Immature natural killer cell (primary cell): ENCODE data around the gene HS3ST1. TPM values are rescaled to one million over a fixed set of nuclear protein-coding genes. Genes with fewer than 3 reads are reported as not detected.

ENCODE experiments used
- DNase-seq, 3 donors: peaks; one replicate each; pipeline ENCODE4 v3.0.0; 2022; ENCODE audit warnings: mixed read lengths in 1 of 3
- H3K27ac Mint-ChIP-seq, 6 donors: one replicate each; pipeline ENCODE4 v1.8.0; 2020; ENCODE audit warnings: mixed read lengths in 6 of 6, mild to moderate bottlenecking in 5 of 6, inconsistent platforms in 4 of 6, moderate library complexity in 3 of 6
- H3K27me3 Mint-ChIP-seq, 3 donors: one replicate each; pipeline ENCODE4 v1.8.0; 2020 to 2021; ENCODE audit warnings: low read depth in 3 of 3, mild to moderate bottlenecking in 3 of 3, mixed read lengths in 3 of 3, moderate library complexity in 3 of 3, inconsistent platforms in 1 of 3
- H3K36me3 Mint-ChIP-seq, 3 donors: one replicate each; pipeline ENCODE4 v1.8.0; 2020; ENCODE audit warnings: mixed read lengths in 3 of 3, inconsistent platforms in 2 of 3, mild to moderate bottlenecking in 2 of 3
- H3K4me1 Mint-ChIP-seq, 2 donors: one replicate each; pipeline ENCODE4 v1.8.0; 2020; ENCODE audit warnings: inconsistent platforms in 2 of 2, mild to moderate bottlenecking in 2 of 2, mixed read lengths in 2 of 2, moderate library complexity in 1 of 2
- H3K4me3 Mint-ChIP-seq, 5 donors: one replicate each; pipeline ENCODE4 v1.8.0; 2020; ENCODE audit warnings: mild to moderate bottlenecking in 5 of 5, mixed read lengths in 5 of 5, inconsistent platforms in 3 of 5, moderate library complexity in 3 of 5
- H3K9me3 Mint-ChIP-seq, 6 donors: one replicate each; pipeline ENCODE4 v1.8.0; 2020; ENCODE audit warnings: mild to moderate bottlenecking in 6 of 6, mixed read lengths in 6 of 6, inconsistent platforms in 4 of 6, moderate library complexity in 3 of 6
- polyA plus RNA-seq, 3 donors: library from polyadenylated mRNA; unstranded; fragments of 300-500 nt; fragmentation: Illumina TruSeq; gene quantifications; one replicate each; pipeline ENCODE4 v1.2.3, GENCODE V29; 2021

Gene HS3ST1
- polyA plus RNA-seq, 3 donors from 2014 or later, result 0.03 TPM; not detected in 2

- Mint-ChIP-seq H3K36me3 (peaks cover 0 to 7% (median 5%) of the 10 kb centered on the region in 3 donors), H3K4me3 (no peak overlapping the region), H3K27me3 (peaks cover 2 to 11% (median 10%) of the 10 kb centered on the region in 3 donors), H3K9me3 (no peaks in the 10 kb centered on the region), H3K4me1 (no peaks in the 10 kb centered on the region), H3K27ac (no peak overlapping the region)
- DNase-seq, result no peak
Observed at GRCh38 chr4:11451716-11452115, 23.0 kb upstream of the HS3ST1 start.

GRCh38 chr4:11446155-11446811, 17.6 kb upstream of the HS3ST1 start:
- Mint-ChIP-seq H3K4me1 (no peaks in the 10 kb centered on the region), H3K9me3 (no peaks in the 10 kb centered on the region), H3K36me3 (peaks cover 0 to 7% (median 0%) of the 10 kb centered on the region in 3 donors), H3K4me3 (no peak overlapping the region), H3K27ac (no peak overlapping the region), H3K27me3 (peaks cover 4 to 6% (median 5%) of the 10 kb centered on the region in 3 donors)
- DNase-seq, result no peak

GRCh38 chr4:11441194-11441556, 12.5 kb upstream of the HS3ST1 start:
- no peaks in the 10 kb centered on the region for H3K4me1 Mint-ChIP-seq
- H3K36me3 Mint-ChIP-seq, result no peaks in the 10 kb centered on the region
- no peak for DNase-seq
- no peak overlapping the region for H3K4me3 Mint-ChIP-seq
- H3K9me3 Mint-ChIP-seq, result no peaks in the 10 kb centered on the region
- H3K27ac Mint-ChIP-seq, result no peak overlapping the region
- peaks cover 0 to 2% (median 2%) of the 10 kb centered on the region in 3 donors for H3K27me3 Mint-ChIP-seq

GRCh38 chr4:11440481-11441193, 11.9 kb upstream of the HS3ST1 start:
- Mint-ChIP-seq H3K27me3 (peaks cover 0 to 1% (median 0%) of the 10 kb centered on the region in 3 donors), H3K27ac (no peak overlapping the region)

GRCh38 chr4:11439836-11440235, 11.1 kb upstream of the HS3ST1 start:
- Mint-ChIP-seq H3K27ac (no peak overlapping the region), H3K36me3 (no peaks in the 10 kb centered on the region), H3K9me3 (no peaks in the 10 kb centered on the region), H3K27me3 (peaks cover 0 to 2% (median 0%) of the 10 kb centered on the region in 3 donors), H3K4me3 (no peak overlapping the region), H3K4me1 (no peaks in the 10 kb centered on the region)
- DNase-seq, result no peak

More at GRCh38 chr4:11440481-11441193, 11.9 kb upstream of the HS3ST1 start:
- no peaks in the 10 kb centered on the region for H3K9me3 Mint-ChIP-seq
- H3K4me1 Mint-ChIP-seq, result no peaks in the 10 kb centered on the region
- no peaks in the 10 kb centered on the region for H3K36me3 Mint-ChIP-seq
- no peak overlapping the region for H3K4me3 Mint-ChIP-seq
- DNase-seq, result no peak

- Mint-ChIP-seq H3K27ac (no peak overlapping the region), H3K9me3 (no peaks in the 10 kb centered on the region), H3K27me3 (peaks cover 0 to 2% (median 0%) of the 10 kb centered on the region in 3 donors), H3K4me1 (no peaks in the 10 kb centered on the region), H3K36me3 (no peaks in the 10 kb centered on the region), H3K4me3 (no peak overlapping the region)
- DNase-seq, result no peak
Observed at GRCh38 chr4:11438647-11439046, 10.0 kb upstream of the HS3ST1 start.

- Mint-ChIP-seq H3K36me3 (no peaks in the 10 kb centered on the region), H3K27me3 (peaks cover 0 to 2% (median under 1%) of the 10 kb centered on the region in 3 donors), H3K9me3 (no peaks in the 10 kb centered on the region), H3K4me3 (no peak overlapping the region), H3K4me1 (no peaks in the 10 kb centered on the region), H3K27ac (no peak overlapping the region)
- no peak for DNase-seq
Observed at GRCh38 chr4:11436673-11437072, 8.0 kb upstream of the HS3ST1 start.

- H3K9me3 Mint-ChIP-seq, result no peaks in the 10 kb centered on the region
- H3K4me1 Mint-ChIP-seq, result no peaks in the 10 kb centered on the region
- no peak for DNase-seq
- H3K27me3 Mint-ChIP-seq, result peaks cover 0 to 4% (median 2%) of the 10 kb centered on the region in 3 donors
- H3K4me3 Mint-ChIP-seq, result no peak overlapping the region
- H3K27ac Mint-ChIP-seq, result no peak overlapping the region
- H3K36me3 Mint-ChIP-seq, result no peaks in the 10 kb centered on the region
Observed at GRCh38 chr4:11436084-11436483, 7.4 kb upstream of the HS3ST1 start.

- Mint-ChIP-seq H3K4me3 (no peak overlapping the region), H3K9me3 (no peaks in the 10 kb centered on the region), H3K36me3 (no peaks in the 10 kb centered on the region), H3K4me1 (no peaks in the 10 kb centered on the region), H3K27me3 (peaks cover 0 to 4% (median 2%) of the 10 kb centered on the region in 3 donors), H3K27ac (no peak overlapping the region)
- DNase-seq, result no peak
Observed at GRCh38 chr4:11435557-11435956, 6.9 kb upstream of the HS3ST1 start.

GRCh38 chr4:11431111-11431510, 2.4 kb upstream of the HS3ST1 start:
- Mint-ChIP-seq H3K36me3 (no peaks in the 10 kb centered on the region), H3K27me3 (peaks cover 3 to 14% (median 9%) of the 10 kb centered on the region in 3 donors), H3K4me1 (peaks cover 13 to 19% of the 10 kb centered on the region in 2 donors), H3K4me3 (no peak overlapping the region), H3K9me3 (no peaks in the 10 kb centered on the region), H3K27ac (no peak overlapping the region)
- DNase-seq, result no peak

- no peaks in the 10 kb centered on the region for H3K9me3 Mint-ChIP-seq
- peaks cover 3 to 16% (median 9%) of the 10 kb centered on the region in 3 donors for H3K27me3 Mint-ChIP-seq
- DNase-seq, result no peak
- H3K4me3 Mint-ChIP-seq, result no peak overlapping the region
- peaks cover 13 to 19% of the 10 kb centered on the region in 2 donors for H3K4me1 Mint-ChIP-seq
- no peaks in the 10 kb centered on the region for H3K36me3 Mint-ChIP-seq
- no peak overlapping the region for H3K27ac Mint-ChIP-seq
Observed at GRCh38 chr4:11430536-11430935, 1.8 kb upstream of the HS3ST1 start.

GRCh38 chr4:11429699-11430045, 978 bp upstream of the HS3ST1 start:
- Mint-ChIP-seq H3K4me3 (peak overlapping the region; percentile 29 to 64 (median 60)), H3K4me1 (peaks cover 13 to 19% of the 10 kb centered on the region in 2 donors), H3K27ac (no peak overlapping the region), H3K36me3 (no peaks in the 10 kb centered on the region), H3K27me3 (peaks cover 3 to 16% (median 6%) of the 10 kb centered on the region in 3 donors), H3K9me3 (no peaks in the 10 kb centered on the region)
- DNase-seq, result no peak

- no peaks in the 10 kb centered on the region for H3K9me3 Mint-ChIP-seq
Observed at GRCh38 chr4:11428899-11429698, 405 bp upstream of the HS3ST1 start.

More at GRCh38 chr4:11428899-11429698, 405 bp upstream of the HS3ST1 start:
- peaks cover 3 to 16% (median 6%) of the 10 kb centered on the region in 3 donors for H3K27me3 Mint-ChIP-seq
- peak overlapping the region; percentile 29 to 75 (median 67) for H3K4me3 Mint-ChIP-seq
- H3K4me1 Mint-ChIP-seq, result peaks cover 13 to 19% of the 10 kb centered on the region in 2 donors
- no peaks in the 10 kb centered on the region for H3K36me3 Mint-ChIP-seq
- DNase-seq, result peak; percentile 14 to 20 (median 14)
- no peak overlapping the region for H3K27ac Mint-ChIP-seq
